Fibroblast of lung (primary cell): ENCODE results near the gene FAM8A1. TPM values are rescaled to one million over a fixed set of nuclear protein-coding genes. Genes with fewer than 3 reads are reported as not detected.
"Not testable (repeated sequence)": the region's sequence is repeated elsewhere in the genome, so short reads cannot be mapped to it uniquely, and the experiment has no call there.

Experiments
- DNase-seq, 2 donors: peaks; one replicate each; pipeline versions ENCODE4 v3.0.0 to v3.0.0-alpha.2; 2010; ENCODE audit warnings: low read depth in 2 of 2
- H2AFZ ChIP-seq: 2 replicates; pipeline ENCODE4 v1.5.1; 2012; ENCODE audit warnings: low read length, control low read depth, inconsistent platforms
- H3K27ac ChIP-seq: 2 replicates; pipeline ENCODE4 v1.5.1; 2011; ENCODE audit warnings: low read length, control low read depth; ENCODE audit not compliant: insufficient read depth
- H3K27me3 ChIP-seq: 2 replicates; pipeline ENCODE4 v1.5.1; 2011; ENCODE audit warnings: mild to moderate bottlenecking, low read length; ENCODE audit not compliant: control insufficient read depth, insufficient read depth
- H3K36me3 ChIP-seq: 2 replicates; pipeline ENCODE4 v1.5.1; 2011; ENCODE audit warnings: low read length; ENCODE audit not compliant: control insufficient read depth, insufficient read depth
- H3K4me1 ChIP-seq: 2 replicates; pipeline ENCODE4 v1.5.1; 2011; ENCODE audit warnings: low read length; ENCODE audit not compliant: control insufficient read depth, insufficient read depth; ENCODE audit errors: extremely low read depth
- H3K4me2 ChIP-seq: 2 replicates; pipeline ENCODE4 v1.5.1; 2011; ENCODE audit warnings: low read length, control low read depth; ENCODE audit not compliant: insufficient read depth; ENCODE audit errors: extremely low read depth
- H3K4me3 ChIP-seq, 4 experiments: fragments of 200-600 bp in 1 of 4; sonication (generic) in 1 of 4; replicated peaks in 1 of 4; 2 replicates each; pipeline ENCODE4 v1.5.1; 2011 to 2016; ENCODE audit warnings: low read length in 4 of 4, low read depth in 3 of 4, mild to moderate bottlenecking in 3 of 4, control low read depth in 2 of 4, inconsistent platforms in 1 of 4, mixed read lengths in 1 of 4; ENCODE audit not compliant: insufficient read depth in 1 of 4; ENCODE audit errors: control extremely low read depth in 1 of 4
- H3K79me2 ChIP-seq: 2 replicates; pipeline ENCODE4 v1.5.1; 2012; ENCODE audit warnings: mild to moderate bottlenecking, low read length, inconsistent platforms; ENCODE audit not compliant: control insufficient read depth, insufficient read depth
- H3K9ac ChIP-seq: 2 replicates; pipeline ENCODE4 v1.5.1; 2011; ENCODE audit warnings: mild to moderate bottlenecking, low read length, control low read depth; ENCODE audit not compliant: insufficient read depth
- H3K9me3 ChIP-seq: 2 replicates; pipeline ENCODE4 v1.5.1; 2012; ENCODE audit warnings: low read depth, low read length; ENCODE audit not compliant: control insufficient read depth, insufficient read depth
- H4K20me1 ChIP-seq: 2 replicates; pipeline ENCODE4 v1.5.1; 2011; ENCODE audit warnings: low read length; ENCODE audit not compliant: control insufficient read depth, insufficient read depth; ENCODE audit errors: extremely low read depth
- CTCF ChIP-seq, 2 donors: IDR thresholded peaks in 1 of 2; conservative IDR thresholded peaks in 1 of 2; 1 replicate in 1 of 2; 2 replicates in 1 of 2; pipeline ENCODE4 v1.5.1; 2011 to 2012; ENCODE audit warnings: low read length in 2 of 2, control low read depth in 1 of 2, inconsistent platforms in 1 of 2, low read depth in 1 of 2, mild to moderate bottlenecking in 1 of 2
- EZH2 ChIP-seq: IDR thresholded peaks from 2 replicates; pipeline ENCODE4 v1.5.1; 2012; ENCODE audit warnings: low read length, control low read depth, mild to moderate bottlenecking; ENCODE audit errors: missing control alignments
- polyA plus RNA-seq, 2 donors: library from polyadenylated mRNA; depleted of rRNA in 1 of 2; stranded (reverse) in 1 of 2; unstranded in 1 of 2; fragments of >200 nt; gene quantifications; 2 replicates each; pipeline ENCODE4 v1.2.1, GENCODE V29; 2011 to 2012; ENCODE audit warnings: missing spikeins in 1 of 2
- total RNA-seq: library from RNA; depleted of rRNA; stranded (reverse); fragments of >200 nt; gene quantifications from 2 replicates; pipeline ENCODE4 v1.2.1, GENCODE V29; 2014

FAM8A1 gene
- total and polyA plus RNA-seq, 2 donors (not counting 1 experiment from before 2014, with no cell fraction given), result 19.8 to 28.1 TPM

GRCh38 chr6:17574866-17575560, 25.1 kb upstream of the FAM8A1 start:
- no peaks in the 10 kb centered on the region for H3K27me3 ChIP-seq
- H3K36me3 ChIP-seq, result no peaks in the 10 kb centered on the region
- no peaks in the 10 kb centered on the region for H3K4me1 ChIP-seq
- H4K20me1 ChIP-seq, result no peaks in the 10 kb centered on the region
- H3K4me2 ChIP-seq, result no peak overlapping the region
- DNase-seq, result peak; percentile 89 to 91
- H3K27ac ChIP-seq, result no peak overlapping the region
- H2AFZ ChIP-seq, result no peak overlapping the region
- no peak overlapping the region for H3K9ac ChIP-seq
- no peaks in the 10 kb centered on the region for H3K9me3 ChIP-seq
- no peaks in the 10 kb centered on the region for H3K79me2 ChIP-seq
- no peak overlapping the region for H3K4me3 ChIP-seq
- TF ChIP-seq EZH2 (no peak), CTCF (conservative IDR thresholded peaks at IDR 0.05 in 1 of 2, IDR thresholded peaks at IDR 0.05 in 1 of 2; ENCODE audit: low read depth in 1 of 2, low read length in 2 of 2) (no peak)

GRCh38 chr6:17577059-17577458, 23.0 kb upstream of the FAM8A1 start:
- Histone ChIP-seq H3K27ac (no peak overlapping the region), H3K4me1 (no peaks in the 10 kb centered on the region), H2AFZ (no peak overlapping the region), H3K79me2 (no peaks in the 10 kb centered on the region), H3K4me2 (no peak overlapping the region), H3K4me3 (no peak overlapping the region), H3K9me3 (no peaks in the 10 kb centered on the region), H3K27me3 (no peaks in the 10 kb centered on the region), H4K20me1 (no peaks in the 10 kb centered on the region), H3K9ac (no peak overlapping the region), H3K36me3 (no peaks in the 10 kb centered on the region)
- TF ChIP-seq EZH2, result no peak
- no peak for TF ChIP-seq CTCF (conservative IDR thresholded peaks at IDR 0.05 in 1 of 2, IDR thresholded peaks at IDR 0.05 in 1 of 2; ENCODE audit: low read depth in 1 of 2, low read length in 2 of 2)
- no peak for DNase-seq

- Histone ChIP-seq H4K20me1 (no peaks in the 10 kb centered on the region), H3K27ac (no peak overlapping the region), H3K27me3 (no peaks in the 10 kb centered on the region), H3K79me2 (no peaks in the 10 kb centered on the region), H3K4me1 (no peaks in the 10 kb centered on the region), H2AFZ (peak overlapping the region; percentile 13), H3K4me2 (peak overlapping the region; percentile 16), H3K36me3 (no peaks in the 10 kb centered on the region), H3K9ac (peak overlapping the region; percentile 3), H3K9me3 (no peaks in the 10 kb centered on the region), H3K4me3 (peak overlapping the region in 3 of 4 experiments; percentile 19 to 66 (median 56))
- TF ChIP-seq CTCF (conservative IDR thresholded peaks at IDR 0.05 in 1 of 2, IDR thresholded peaks at IDR 0.05 in 1 of 2; ENCODE audit: low read depth in 1 of 2, low read length in 2 of 2) (no peak), EZH2 (no peak)
- DNase-seq, result peak; percentile 49 to 55
Observed at GRCh38 chr6:17580518-17581048, 19.5 kb upstream of the FAM8A1 start.

- not testable (repeated sequence) for H3K4me1 ChIP-seq, H3K27me3 ChIP-seq, H3K27ac ChIP-seq, H4K20me1 ChIP-seq, H3K9me3 ChIP-seq, H3K4me3 ChIP-seq, H2AFZ ChIP-seq, H3K79me2 ChIP-seq, H3K4me2 ChIP-seq, H3K9ac ChIP-seq, DNase-seq, H3K36me3 ChIP-seq
Observed at GRCh38 chr6:17581282-17581681, 18.8 kb upstream of the FAM8A1 start.
